ENCODE measurements around the gene APOBEC3H.

DNA sequence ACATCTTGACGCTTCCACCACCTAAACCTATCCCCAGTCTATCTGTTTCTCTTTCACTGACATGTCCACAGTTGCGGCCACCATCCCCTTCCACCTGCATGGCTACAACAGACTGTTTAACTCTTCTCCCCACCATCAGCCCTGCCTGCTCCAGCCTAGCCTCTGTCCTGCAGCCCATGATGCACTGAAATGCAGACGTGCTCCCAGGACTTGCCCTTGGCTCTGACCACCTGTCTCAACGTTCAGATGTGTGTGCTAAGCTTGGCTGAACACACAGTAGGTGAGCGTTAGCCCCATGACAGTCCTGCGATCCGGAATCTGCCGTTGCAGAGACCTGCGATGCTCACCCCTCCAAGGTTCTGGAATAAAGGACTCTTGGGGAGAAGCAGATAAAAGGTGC lies 32.7 kb downstream of the APOBEC3H start:
- TF ChIP-seq, protein P1, sequence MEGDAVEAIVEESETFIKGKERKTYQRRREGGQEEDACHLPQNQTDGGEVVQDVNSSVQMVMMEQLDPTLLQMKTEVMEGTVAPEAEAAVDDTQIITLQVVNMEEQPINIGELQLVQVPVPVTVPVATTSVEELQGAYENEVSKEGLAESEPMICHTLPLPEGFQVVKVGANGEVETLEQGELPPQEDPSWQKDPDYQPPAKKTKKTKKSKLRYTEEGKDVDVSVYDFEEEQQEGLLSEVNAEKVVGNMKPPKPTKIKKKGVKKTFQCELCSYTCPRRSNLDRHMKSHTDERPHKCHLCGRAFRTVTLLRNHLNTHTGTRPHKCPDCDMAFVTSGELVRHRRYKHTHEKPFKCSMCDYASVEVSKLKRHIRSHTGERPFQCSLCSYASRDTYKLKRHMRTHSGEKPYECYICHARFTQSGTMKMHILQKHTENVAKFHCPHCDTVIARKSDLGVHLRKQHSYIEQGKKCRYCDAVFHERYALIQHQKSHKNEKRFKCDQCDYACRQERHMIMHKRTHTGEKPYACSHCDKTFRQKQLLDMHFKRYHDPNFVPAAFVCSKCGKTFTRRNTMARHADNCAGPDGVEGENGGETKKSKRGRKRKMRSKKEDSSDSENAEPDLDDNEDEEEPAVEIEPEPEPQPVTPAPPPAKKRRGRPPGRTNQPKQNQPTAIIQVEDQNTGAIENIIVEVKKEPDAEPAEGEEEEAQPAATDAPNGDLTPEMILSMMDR (IDR thresholded peaks at IDR 0.05; ENCODE audit: extremely low read depth in 1 of 2, insufficient read depth in 1 of 2, low read depth in 1 of 2, low read length in 2 of 2) = no peak
- TF ChIP-seq POLR2AphosphoS5 (IDR thresholded peaks at IDR 0.05; ENCODE audit: insufficient read depth, low read depth, low read length) (no peak), FOS (IDR thresholded peaks at IDR 0.05; ENCODE audit: borderline replicate concordance, insufficient read depth, low read length) (no peak), POLR2A (IDR thresholded peaks at IDR 0.05; ENCODE audit: low read depth, low read length) (no peak)
